A673 (cell line): ENCODE data around the gene TCF7L2.

ENCODE experiments used
- CTCF ChIP-seq: fragments of 300-800, 200-600 bp; sonication (generic); conservative IDR thresholded peaks from 2 replicates; pipeline ENCODE4 v1.5.1; 2017; ENCODE audit warnings: low read depth, mild to moderate bottlenecking, antibody characterized with exemption, low read length, moderate library complexity, mixed read lengths
- EZH2 ChIP-seq: fragments of 200-600 bp; sonication (generic); IDR thresholded peaks from 2 replicates; pipeline ENCODE4 v1.6.1; 2017; ENCODE audit warnings: borderline replicate concordance, low read depth, mild to moderate bottlenecking, mixed read lengths, antibody characterized with exemption, low read length; ENCODE audit not compliant: poor library complexity, severe bottlenecking

GRCh38 chr10:112907893-112908292 is 42.2 kb upstream of the TCF7L2 start:
- no peak for TF ChIP-seq CTCF
- no peak for TF ChIP-seq EZH2
